Panc1 (cell line): ENCODE measurements around the gene ADGRL3. TPM values are rescaled to one million over a fixed set of nuclear protein-coding genes. Genes with fewer than 3 reads are reported as not detected.

Experiments used
- ATAC-seq: fragments of 200-7000 bp; cut with Tn5 transposase; 2 replicates; pipeline ENCODE4 v1.9.1; 2020; ENCODE audit warnings: mild to moderate bottlenecking, moderate library complexity
- BruUV-seq: library from RNA; stranded (reverse); fragments of 400-500 nt; replicated peaks from 2 replicates; lab custom pipeline; 2021; lab: Mats Ljungman, UMichigan
- CTCF ChIA-PET: fragments of 300-600 bp; sonication (Branson Sonifier 250); formaldehyde crosslinking; loops from one replicate; lab custom pipeline; 2022; ENCODE audit warnings: antibody characterized with exemption; lab: Charles Lee
- POLR2A ChIA-PET: fragments of 300-600 bp; sonication (Branson Sonifier 250); formaldehyde crosslinking; loops from one replicate; lab custom pipeline; 2022; ENCODE audit warnings: antibody characterized with exemption; lab: Charles Lee
- DNase-seq: peaks from one replicate; pipeline ENCODE4 v3.0.0-alpha.2; 2010; ENCODE audit warnings: low read depth, low spot score
- H3K27ac ChIP-seq: 2 replicates; pipeline ENCODE4 v1.5.1; 2011; ENCODE audit warnings: mild to moderate bottlenecking, low read length, inconsistent platforms
- H3K27me3 ChIP-seq: fragments of 200-500 bp; sonication (Bioruptor generic); 2 replicates; pipeline ENCODE4 v1.6.0; 2014; ENCODE audit warnings: low read length, inconsistent platforms; ENCODE audit not compliant: control insufficient read depth, insufficient read depth
- H3K36me3 ChIP-seq: fragments of 200-500 bp; sonication (Bioruptor generic); 2 replicates; pipeline ENCODE4 v1.5.1; 2014; ENCODE audit warnings: inconsistent platforms, mild to moderate bottlenecking, low read length, moderate library complexity; ENCODE audit not compliant: control insufficient read depth, insufficient read depth
- H3K4me1 ChIP-seq: 2 replicates; pipeline ENCODE4 v1.5.1; 2011; ENCODE audit warnings: inconsistent platforms, mild to moderate bottlenecking, low read length, moderate library complexity; ENCODE audit not compliant: control insufficient read depth, insufficient read depth
- H3K4me3 ChIP-seq, 2 experiments: 2 replicates each; pipeline ENCODE4 v1.5.1; 2011 to 2012; ENCODE audit warnings: low read depth in 2 of 2, low read length in 2 of 2, mild to moderate bottlenecking in 2 of 2, inconsistent platforms in 1 of 2, moderate library complexity in 1 of 2
- H3K9me3 ChIP-seq: fragments of 200-500 bp; sonication (Bioruptor generic); 2 replicates; pipeline ENCODE4 v1.5.1; 2014; ENCODE audit warnings: low read depth, mild to moderate bottlenecking, inconsistent platforms, low read length, moderate library complexity; ENCODE audit not compliant: control insufficient read depth, insufficient read depth
- POLR2AphosphoS5 ChIP-seq: IDR thresholded peaks from 2 replicates; pipeline ENCODE4 v1.6.1; 2012; ENCODE audit warnings: mild to moderate bottlenecking, low read depth, low read length, moderate library complexity
- SIN3A ChIP-seq: IDR thresholded peaks from 2 replicates; pipeline ENCODE4 v1.6.1; 2012; ENCODE audit warnings: low read depth, mild to moderate bottlenecking, low read length, moderate library complexity, borderline replicate concordance; ENCODE audit not compliant: insufficient read depth
- TCF7L2 ChIP-seq: IDR thresholded peaks from 2 replicates; pipeline ENCODE4 v1.6.1; 2011; ENCODE audit warnings: mild to moderate bottlenecking, low read depth, low read length, inconsistent platforms
- in situ Hi-C: cut with HindIII; loops from 2 replicates; pipeline ENCODE4 v1.10.0; 2016; ENCODE audit warnings: low sequenced_read_pairs, low pct_unique_long_range_greater_than_20kb
- intact Hi-C: fragments of 100-400 bp; cut with micrococcal nuclease; formaldehyde crosslinking; loops from one replicate; pipeline ENCODE4 v1.10.0; 2022; ENCODE audit not compliant: unreplicated experiment
- total RNA-seq: library from RNA; stranded (reverse); gene quantifications from one replicate; pipeline ENCODE4 v1.2.1, GENCODE V29; 2021; ENCODE audit not compliant: unreplicated experiment
- TF ChIP-seq, protein P1 (sequence below), 2 experiments: IDR thresholded peaks; 2 replicates each; pipeline ENCODE4 v1.6.1; 2011 to 2012; ENCODE audit warnings: low read depth in 2 of 2, control low read depth in 1 of 2, low read length in 1 of 2, mild to moderate bottlenecking in 1 of 2, moderate library complexity in 1 of 2; ENCODE audit not compliant: insufficient read depth in 1 of 2
- TF ChIP-seq, protein P2 (sequence below): fragments of 450-650 bp; IDR thresholded peaks from 2 replicates; pipeline ENCODE4 v1.5.1; 2017; ENCODE audit warnings: mild to moderate bottlenecking

The ADGRL3 gene
- total RNA-seq, 1 experiment from 2014 or later = 0.23 TPM

DNA sequence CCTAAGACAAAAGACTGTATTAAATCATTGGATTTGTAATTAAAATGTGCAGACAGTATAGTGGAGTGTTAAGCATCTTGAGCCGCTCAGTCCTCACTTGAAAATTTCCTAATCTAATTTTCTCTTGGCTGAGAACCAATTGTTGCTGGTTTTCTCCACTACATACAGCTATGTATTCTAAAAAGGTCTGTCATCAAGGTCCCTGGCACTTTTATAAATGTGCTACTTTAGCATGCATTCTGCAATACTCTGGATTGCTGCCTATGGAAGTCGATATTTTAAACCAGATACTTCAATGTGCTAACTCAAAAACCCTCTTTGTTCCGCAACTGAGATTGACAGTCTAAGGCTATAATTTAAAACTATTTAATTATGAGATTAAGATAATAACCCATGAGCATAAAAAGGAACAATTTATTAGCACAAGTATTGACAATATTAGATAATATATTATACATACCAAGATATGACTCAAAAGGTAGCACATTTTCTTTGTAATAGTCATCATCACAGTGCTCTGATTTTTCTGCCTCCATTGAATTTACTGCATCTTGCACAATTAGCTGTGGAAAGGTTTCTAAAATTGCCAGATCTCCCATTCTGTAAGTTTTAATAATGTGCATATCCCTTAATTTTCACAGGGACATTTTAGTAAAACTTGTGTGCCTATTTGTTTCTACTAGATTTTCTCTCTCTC lies 815.1 kb downstream of the ADGRL3 start:
- Histone ChIP-seq H3K4me3 (no peak overlapping the region), H3K27me3 (no peaks in the 10 kb centered on the region), H3K4me1 (no peaks in the 10 kb centered on the region), H3K36me3 (no peaks in the 10 kb centered on the region), H3K9me3 (no peaks in the 10 kb centered on the region), H3K27ac (no peak overlapping the region)
- TF ChIP-seq, protein P1, sequence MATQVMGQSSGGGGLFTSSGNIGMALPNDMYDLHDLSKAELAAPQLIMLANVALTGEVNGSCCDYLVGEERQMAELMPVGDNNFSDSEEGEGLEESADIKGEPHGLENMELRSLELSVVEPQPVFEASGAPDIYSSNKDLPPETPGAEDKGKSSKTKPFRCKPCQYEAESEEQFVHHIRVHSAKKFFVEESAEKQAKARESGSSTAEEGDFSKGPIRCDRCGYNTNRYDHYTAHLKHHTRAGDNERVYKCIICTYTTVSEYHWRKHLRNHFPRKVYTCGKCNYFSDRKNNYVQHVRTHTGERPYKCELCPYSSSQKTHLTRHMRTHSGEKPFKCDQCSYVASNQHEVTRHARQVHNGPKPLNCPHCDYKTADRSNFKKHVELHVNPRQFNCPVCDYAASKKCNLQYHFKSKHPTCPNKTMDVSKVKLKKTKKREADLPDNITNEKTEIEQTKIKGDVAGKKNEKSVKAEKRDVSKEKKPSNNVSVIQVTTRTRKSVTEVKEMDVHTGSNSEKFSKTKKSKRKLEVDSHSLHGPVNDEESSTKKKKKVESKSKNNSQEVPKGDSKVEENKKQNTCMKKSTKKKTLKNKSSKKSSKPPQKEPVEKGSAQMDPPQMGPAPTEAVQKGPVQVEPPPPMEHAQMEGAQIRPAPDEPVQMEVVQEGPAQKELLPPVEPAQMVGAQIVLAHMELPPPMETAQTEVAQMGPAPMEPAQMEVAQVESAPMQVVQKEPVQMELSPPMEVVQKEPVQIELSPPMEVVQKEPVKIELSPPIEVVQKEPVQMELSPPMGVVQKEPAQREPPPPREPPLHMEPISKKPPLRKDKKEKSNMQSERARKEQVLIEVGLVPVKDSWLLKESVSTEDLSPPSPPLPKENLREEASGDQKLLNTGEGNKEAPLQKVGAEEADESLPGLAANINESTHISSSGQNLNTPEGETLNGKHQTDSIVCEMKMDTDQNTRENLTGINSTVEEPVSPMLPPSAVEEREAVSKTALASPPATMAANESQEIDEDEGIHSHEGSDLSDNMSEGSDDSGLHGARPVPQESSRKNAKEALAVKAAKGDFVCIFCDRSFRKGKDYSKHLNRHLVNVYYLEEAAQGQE (IDR thresholded peaks at IDR 0.05; ENCODE audit: insufficient read depth in 1 of 2, low read depth in 2 of 2, low read length in 1 of 2) = no peak
- TF ChIP-seq SIN3A (no peak), TCF7L2 (no peak), POLR2AphosphoS5 (no peak)
- TF ChIP-seq, protein P2, sequence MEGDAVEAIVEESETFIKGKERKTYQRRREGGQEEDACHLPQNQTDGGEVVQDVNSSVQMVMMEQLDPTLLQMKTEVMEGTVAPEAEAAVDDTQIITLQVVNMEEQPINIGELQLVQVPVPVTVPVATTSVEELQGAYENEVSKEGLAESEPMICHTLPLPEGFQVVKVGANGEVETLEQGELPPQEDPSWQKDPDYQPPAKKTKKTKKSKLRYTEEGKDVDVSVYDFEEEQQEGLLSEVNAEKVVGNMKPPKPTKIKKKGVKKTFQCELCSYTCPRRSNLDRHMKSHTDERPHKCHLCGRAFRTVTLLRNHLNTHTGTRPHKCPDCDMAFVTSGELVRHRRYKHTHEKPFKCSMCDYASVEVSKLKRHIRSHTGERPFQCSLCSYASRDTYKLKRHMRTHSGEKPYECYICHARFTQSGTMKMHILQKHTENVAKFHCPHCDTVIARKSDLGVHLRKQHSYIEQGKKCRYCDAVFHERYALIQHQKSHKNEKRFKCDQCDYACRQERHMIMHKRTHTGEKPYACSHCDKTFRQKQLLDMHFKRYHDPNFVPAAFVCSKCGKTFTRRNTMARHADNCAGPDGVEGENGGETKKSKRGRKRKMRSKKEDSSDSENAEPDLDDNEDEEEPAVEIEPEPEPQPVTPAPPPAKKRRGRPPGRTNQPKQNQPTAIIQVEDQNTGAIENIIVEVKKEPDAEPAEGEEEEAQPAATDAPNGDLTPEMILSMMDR = no peak
- CTCF ChIA-PET = no interaction called here
- in situ Hi-C loops (no loop called here), intact Hi-C loops (no loop called here)
- no peak for ATAC-seq
- BruUV-seq = no TSS peak
- POLR2A ChIA-PET = no interaction called here
- DNase-seq = no peak

DNA sequence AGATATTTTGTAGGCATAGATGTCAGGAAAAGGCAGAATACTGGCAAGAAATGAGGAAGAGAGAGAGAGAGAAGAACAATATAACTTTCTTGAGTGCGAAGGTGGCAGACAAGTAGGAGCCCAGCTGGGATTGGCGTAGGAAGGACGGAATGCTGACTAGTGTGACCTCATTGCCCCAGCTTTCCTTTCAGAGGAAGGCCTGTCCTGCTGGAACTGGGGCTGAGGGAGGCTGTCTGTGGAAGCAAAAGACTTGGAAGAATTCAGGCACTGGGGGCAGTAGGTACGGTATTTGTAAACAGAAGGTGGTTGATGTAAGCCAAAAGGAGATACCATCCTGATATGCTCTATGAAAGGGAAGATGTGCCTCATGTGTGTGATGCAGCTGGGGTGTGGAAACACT lies 818.4 kb downstream of the ADGRL3 start:
- BruUV-seq = no TSS peak
- ATAC-seq = no peak

More for the DNA sequence above, 818.4 kb downstream of the ADGRL3 start:
- intact Hi-C loops = no loop called here
- Histone ChIP-seq H3K4me3 (no peak overlapping the region), H3K9me3 (no peaks in the 10 kb centered on the region), H3K4me1 (no peaks in the 10 kb centered on the region), H3K27ac (no peak overlapping the region), H3K36me3 (no peaks in the 10 kb centered on the region), H3K27me3 (no peaks in the 10 kb centered on the region)
- CTCF ChIA-PET = no interaction called here
- no peak for DNase-seq
- POLR2A ChIA-PET = no interaction called here
- TF ChIP-seq TCF7L2 (no peak), SIN3A (no peak), POLR2AphosphoS5 (no peak)
- TF ChIP-seq, protein P1 (IDR thresholded peaks at IDR 0.05; ENCODE audit: insufficient read depth in 1 of 2, low read depth in 2 of 2, low read length in 1 of 2) = no peak
- TF ChIP-seq, protein P2 = no peak
- in situ Hi-C loops = no loop called here
